MM.1S (cell line): ENCODE results near the gene LETM1.

ENCODE experiments used
- DNase-seq: peaks from one replicate; pipeline ENCODE4 v3.0.0-alpha.2; 2015
- H2AFZ ChIP-seq: fragments of 300-600 bp; sonication (generic); 2 replicates; pipeline ENCODE4 v1.6.0; 2016; ENCODE audit warnings: antibody characterized with exemption, low read length
- H3F3A ChIP-seq: fragments of 300-600 bp; sonication (generic); 2 replicates; pipeline ENCODE4 v1.6.1; 2016; ENCODE audit warnings: mild to moderate bottlenecking, antibody characterized with exemption, low read length, moderate library complexity, mixed read lengths; ENCODE audit not compliant: insufficient read depth
- H3K27ac ChIP-seq: fragments of 300-600 bp; sonication (generic); 2 replicates; pipeline ENCODE4 v1.5.1; 2016; ENCODE audit warnings: mild to moderate bottlenecking, low read length
- H3K27me3 ChIP-seq: fragments of 300-600 bp; sonication (generic); replicated peaks from 2 replicates; pipeline ENCODE4 v1.6.0; 2016; ENCODE audit warnings: low read length; ENCODE audit not compliant: insufficient read depth
- H3K36me3 ChIP-seq: fragments of 300-600 bp; sonication (generic); replicated peaks from 2 replicates; pipeline ENCODE4 v1.6.1; 2016; ENCODE audit warnings: mild to moderate bottlenecking, low read length, mixed read lengths; ENCODE audit not compliant: insufficient read depth
- H3K4me1 ChIP-seq: fragments of 300-600 bp; sonication (generic); 2 replicates; pipeline ENCODE4 v1.6.1; 2016; ENCODE audit warnings: low read length, mixed read lengths
- H3K4me2 ChIP-seq: fragments of 300-600 bp; sonication (generic); 2 replicates; pipeline ENCODE4 v1.6.0; 2016; ENCODE audit warnings: low read depth, low read length
- H3K4me3 ChIP-seq: fragments of 300-600 bp; sonication (generic); 2 replicates; pipeline ENCODE4 v1.5.1; 2016; ENCODE audit warnings: low read length, mixed read lengths
- H3K79me2 ChIP-seq: fragments of 300-600 bp; sonication (generic); 2 replicates; pipeline ENCODE4 v1.6.1; 2016; ENCODE audit warnings: mixed run types, low read length, mixed read lengths
- H3K9ac ChIP-seq: fragments of 300-600 bp; sonication (generic); 2 replicates; pipeline ENCODE4 v1.6.1; 2016; ENCODE audit warnings: low read length, mixed read lengths
- H3K9me2 ChIP-seq: fragments of 300-600 bp; sonication (generic); replicated peaks from 2 replicates; pipeline ENCODE4 v1.6.1; 2016; ENCODE audit warnings: mild to moderate bottlenecking, low read length, mixed read lengths; ENCODE audit not compliant: insufficient read depth
- H3K9me3 ChIP-seq: fragments of 300-600 bp; sonication (generic); replicated peaks from 2 replicates; pipeline ENCODE4 v1.6.1; 2016; ENCODE audit warnings: mild to moderate bottlenecking, low read length, mixed read lengths; ENCODE audit not compliant: insufficient read depth
- H4K20me1 ChIP-seq: fragments of 300-600 bp; sonication (generic); 2 replicates; pipeline ENCODE4 v1.6.1; 2016; ENCODE audit warnings: mild to moderate bottlenecking, low read length, moderate library complexity, mixed read lengths; ENCODE audit not compliant: insufficient read depth
- EZH2 ChIP-seq: fragments of 300-600 bp; sonication (generic); optimal IDR thresholded peaks from 2 replicates; pipeline ENCODE3; 2017; ENCODE audit warnings: low read depth, mild to moderate bottlenecking, antibody characterized with exemption, low read length, mixed read lengths
- EZH2phosphoT487 ChIP-seq: fragments of 300-600 bp; sonication (generic); IDR thresholded peaks from 2 replicates; pipeline ENCODE4 v1.6.1; 2018; ENCODE audit warnings: antibody characterized with exemption, low read length
- TF ChIP-seq, protein P1 (sequence below): fragments of 300-600 bp; sonication (generic); IDR thresholded peaks from 2 replicates; pipeline ENCODE4 v1.5.1; 2016; ENCODE audit warnings: antibody characterized with exemption, low read length, mixed read lengths

The LETM1 gene

GRCh38 chr4:1789552-1789951, 66.4 kb downstream of the LETM1 start:
- Histone ChIP-seq H2AFZ (no peak overlapping the region), H3K27ac (no peak overlapping the region), H3K4me2 (no peak overlapping the region), H3K4me3 (no peak overlapping the region), H3K36me3 (no peaks in the 10 kb centered on the region), H3K9ac (no peak overlapping the region), H3K9me3 (no peaks in the 10 kb centered on the region), H3K9me2 (no peaks in the 10 kb centered on the region), H3K79me2 (no peaks in the 10 kb centered on the region), H4K20me1 (no peaks in the 10 kb centered on the region), H3K27me3 (peaks cover 84% of the 10 kb centered on the region), H3F3A (no peaks in the 10 kb centered on the region), H3K4me1 (no peaks in the 10 kb centered on the region)
- TF ChIP-seq EZH2 (no peak), EZH2phosphoT487 (no peak)
- TF ChIP-seq, protein P1, sequence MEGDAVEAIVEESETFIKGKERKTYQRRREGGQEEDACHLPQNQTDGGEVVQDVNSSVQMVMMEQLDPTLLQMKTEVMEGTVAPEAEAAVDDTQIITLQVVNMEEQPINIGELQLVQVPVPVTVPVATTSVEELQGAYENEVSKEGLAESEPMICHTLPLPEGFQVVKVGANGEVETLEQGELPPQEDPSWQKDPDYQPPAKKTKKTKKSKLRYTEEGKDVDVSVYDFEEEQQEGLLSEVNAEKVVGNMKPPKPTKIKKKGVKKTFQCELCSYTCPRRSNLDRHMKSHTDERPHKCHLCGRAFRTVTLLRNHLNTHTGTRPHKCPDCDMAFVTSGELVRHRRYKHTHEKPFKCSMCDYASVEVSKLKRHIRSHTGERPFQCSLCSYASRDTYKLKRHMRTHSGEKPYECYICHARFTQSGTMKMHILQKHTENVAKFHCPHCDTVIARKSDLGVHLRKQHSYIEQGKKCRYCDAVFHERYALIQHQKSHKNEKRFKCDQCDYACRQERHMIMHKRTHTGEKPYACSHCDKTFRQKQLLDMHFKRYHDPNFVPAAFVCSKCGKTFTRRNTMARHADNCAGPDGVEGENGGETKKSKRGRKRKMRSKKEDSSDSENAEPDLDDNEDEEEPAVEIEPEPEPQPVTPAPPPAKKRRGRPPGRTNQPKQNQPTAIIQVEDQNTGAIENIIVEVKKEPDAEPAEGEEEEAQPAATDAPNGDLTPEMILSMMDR = no peak
- DNase-seq = no peak

DNA sequence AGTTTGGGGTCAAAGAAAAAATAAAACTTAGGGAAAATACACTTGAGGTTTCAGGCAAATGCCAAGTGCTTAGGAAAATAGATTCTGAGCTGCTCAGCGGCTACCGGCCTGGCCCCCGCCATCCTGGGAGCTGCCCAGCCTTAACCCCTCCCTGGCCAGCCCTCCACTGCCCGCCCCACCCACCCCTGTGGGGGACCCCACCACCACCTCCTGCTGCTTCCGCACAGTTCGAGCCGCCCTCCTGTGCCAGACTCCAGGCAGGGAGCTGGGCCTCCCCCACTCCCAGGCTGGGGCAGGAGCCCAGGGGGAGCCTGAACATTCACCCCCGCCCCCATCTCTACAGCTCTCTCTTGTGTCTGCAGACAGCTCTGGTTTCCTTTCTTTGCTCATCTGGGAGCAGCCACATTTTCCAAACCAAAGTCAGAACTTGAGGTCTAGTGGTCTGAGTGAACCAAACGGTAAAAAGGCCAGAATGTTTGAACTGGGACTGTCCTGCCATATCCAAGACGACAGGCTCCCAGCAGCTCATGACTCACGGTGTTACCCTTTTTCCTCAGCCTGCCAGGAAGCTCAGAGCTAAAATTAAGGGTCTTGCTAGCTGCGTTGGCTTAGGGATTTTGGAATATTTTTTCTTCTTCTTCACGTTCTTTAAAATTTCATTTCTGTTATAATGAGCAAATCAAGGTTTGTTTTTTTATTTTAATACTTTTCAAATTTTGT, 67.5 kb downstream of the LETM1 start:
- no peak for TF ChIP-seq EZH2phosphoT487
- TF ChIP-seq, protein P1 = no peak
- TF ChIP-seq EZH2 = no peak
- Histone ChIP-seq H3K9me2 (no peaks in the 10 kb centered on the region), H4K20me1 (no peaks in the 10 kb centered on the region), H3K4me1 (no peaks in the 10 kb centered on the region), H3K27ac (no peak overlapping the region), H3K9me3 (no peaks in the 10 kb centered on the region), H3F3A (no peaks in the 10 kb centered on the region), H3K9ac (no peak overlapping the region), H3K36me3 (no peaks in the 10 kb centered on the region), H3K4me2 (no peak overlapping the region), H2AFZ (no peak overlapping the region), H3K27me3 (peaks cover 89% of the 10 kb centered on the region), H3K4me3 (no peak overlapping the region), H3K79me2 (no peaks in the 10 kb centered on the region)
- DNase-seq = no peak

GRCh38 chr4:1787411-1788077, 68.4 kb downstream of the LETM1 start:
- H3F3A ChIP-seq = no peaks in the 10 kb centered on the region
- H3K4me3 ChIP-seq = no peak overlapping the region
- DNase-seq = no peak
- no peak overlapping the region for H3K27ac ChIP-seq
- peaks cover 91% of the 10 kb centered on the region for H3K27me3 ChIP-seq
- no peaks in the 10 kb centered on the region for H3K79me2 ChIP-seq
- no peaks in the 10 kb centered on the region for H3K36me3 ChIP-seq
- no peak overlapping the region for H3K9ac ChIP-seq
- H3K4me2 ChIP-seq = no peak overlapping the region
- no peak for TF ChIP-seq EZH2
- TF ChIP-seq, protein P1 = no peak
- TF ChIP-seq EZH2phosphoT487 = no peak
- no peaks in the 10 kb centered on the region for H3K4me1 ChIP-seq
- H3K9me3 ChIP-seq = no peaks in the 10 kb centered on the region
- H3K9me2 ChIP-seq = no peaks in the 10 kb centered on the region
- H4K20me1 ChIP-seq = no peaks in the 10 kb centered on the region
- H2AFZ ChIP-seq = no peak overlapping the region
